Measurements from ENCODE around the gene DRG2. TPM values are rescaled to one million over a fixed set of nuclear protein-coding genes. Genes with fewer than 3 reads are reported as not detected.

The DRG2 gene
- total and polyA plus RNA-seq, 2 of the 13 experiments (the other 11 are each of a cell fraction or from before 2014, with no cell fraction given): 20.1 to 26.6 TPM

- WGBS (ENCODE audit: low lambda C conversion rate): 89% methylated on average over 2 of the region's 2 CpGs
- Histone ChIP-seq H3K4me3 (replicated peaks in 1 of 3; ENCODE audit: insufficient read depth in 1 of 3, low read depth in 2 of 3, low read length in 3 of 3) (no peak overlapping the region), H3K27ac (ENCODE audit: extremely low read length, insufficient read depth, low read length) (no peak overlapping the region), H3K4me2 (ENCODE audit: low read depth, low read length) (no peak overlapping the region), H3K27me3 (ENCODE audit: control insufficient read depth in 1 of 2, insufficient read depth in 2 of 2, low read length in 2 of 2) (no peaks in the 10 kb centered on the region), H2AFZ (ENCODE audit: low read length) (no peak overlapping the region), H3K9me3 (ENCODE audit: low read length) (no peaks in the 10 kb centered on the region), H4K20me1 (ENCODE audit: insufficient read depth, low read length) (no peaks in the 10 kb centered on the region), H3K79me2 (ENCODE audit: insufficient read depth, low read length) (no peaks in the 10 kb centered on the region), H3K4me1 (ENCODE audit: insufficient read depth, low read length) (peaks cover 23% of the 10 kb centered on the region), H3K36me3 (replicated peaks in 1 of 2; ENCODE audit: control insufficient read depth in 1 of 2, insufficient read depth in 2 of 2, low read length in 2 of 2) (peaks cover 5 to 16% of the 10 kb centered on the region in 2 experiments; a peak in 4 of 5 replicates), H3K9ac (ENCODE audit: insufficient read depth, low read depth, low read length) (no peak overlapping the region)
- FAIRE-seq (no peak), ATAC-seq (no peak), DNase-seq (ENCODE audit: low spot score) (no peak)
- POLR2A ChIA-PET: no interaction called here
- CTCF ChIA-PET (ENCODE audit: low intra/inter-chr PET ratio, low total read pairs): no interaction called here
- in situ Hi-C loops (cut with HindIII; ENCODE audit: extremely low pct_ligation_motif_present, low pct_unique_long_range_greater_than_20kb) (no loop called here), intact Hi-C loops (cut with micrococcal nuclease; ENCODE audit: unreplicated experiment) (no loop called here)
- BruUV-seq (replicated peaks): no TSS peak
- TF ChIP-seq RXRB (CRISPR knock-in tag; IDR thresholded peaks at IDR 0.05; ENCODE audit: borderline replicate concordance) (no peak), DR1 (CRISPR knock-in tag; IDR thresholded peaks at IDR 0.05) (no peak), SMAD9 (CRISPR knock-in tag; IDR thresholded peaks at IDR 0.05) (no peak), PAX8 (CRISPR knock-in tag; IDR thresholded peaks at IDR 0.05; ENCODE audit: borderline replicate concordance) (no peak), MATR3 (CRISPR knock-in tag; IDR thresholded peaks at IDR 0.05) (no peak), ZNF432 (CRISPR knock-in tag; IDR thresholded peaks at IDR 0.05; ENCODE audit: borderline replicate concordance) (no peak), ATF2 (CRISPR knock-in tag; IDR thresholded peaks at IDR 0.05) (no peak), NR2F6 (IDR thresholded peaks at IDR 0.05) (no peak), NR2F6 (CRISPR knock-in tag; IDR thresholded peaks at IDR 0.05) (no peak), ZNF354B (CRISPR knock-in tag; IDR thresholded peaks at IDR 0.05) (no peak), CREB3 (CRISPR knock-in tag; IDR thresholded peaks at IDR 0.05) (no peak), ZBTB40 (IDR thresholded peaks at IDR 0.05) (no peak), ZBTB40 (CRISPR knock-in tag; IDR thresholded peaks at IDR 0.05) (no peak)
These were observed 18.6 kb upstream of the DRG2 start for GRCh38 chr17:18069101-18069500.

Data from HepG2 (cell line).